ENCODE results near the gene MBTPS1. TPM values are rescaled to one million over a fixed set of nuclear protein-coding genes. Genes with fewer than 3 reads are reported as not detected.

Gene MBTPS1
- total and polyA plus RNA-seq, 3 donors from 2014 or later: 59.0 to 122 (median 104) TPM

DNA sequence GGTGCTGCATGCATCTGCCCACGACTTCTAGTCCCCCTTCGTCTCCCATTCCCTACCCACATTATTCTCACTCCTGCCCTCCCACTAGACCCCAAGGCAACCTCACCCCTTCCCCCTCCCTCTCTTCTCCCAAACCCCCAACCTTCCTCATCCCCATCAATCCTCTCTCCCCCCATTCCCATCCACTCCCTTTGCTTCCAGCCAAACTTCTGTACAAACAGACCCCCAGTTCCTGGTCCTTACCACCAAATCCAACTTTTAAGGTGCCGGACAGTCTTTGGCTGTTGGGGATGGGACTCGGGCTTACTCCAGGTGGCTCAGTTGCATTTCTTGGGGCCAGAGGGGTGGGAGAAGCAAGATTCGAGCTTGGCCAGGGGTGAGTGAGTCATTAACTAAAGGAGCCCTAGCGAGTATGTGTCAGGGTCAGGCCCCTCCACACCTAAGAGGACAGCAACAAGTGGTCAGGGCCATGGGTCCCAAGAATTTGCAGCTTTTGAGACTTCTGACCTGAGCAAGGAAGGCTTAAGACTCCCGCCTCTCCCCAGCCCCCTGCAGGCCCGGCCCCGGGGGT is 74.3 kb downstream of the MBTPS1 start, which contains the start of gene SLC38A8:
Gene SLC38A8 (minus strand): TSS at position 488 of the 571 bp plus-strand sequence. CDS start 638 bp downstream, outside the sequence.
- 80 to 84% methylated on average over 6 to 9 of the region's 9 CpGs for WGBS, 2 donors
- Histone ChIP-seq H3K36me3 (ENCODE audit: low read depth, missing control alignments) (no peaks in the 10 kb centered on the region), H3K27ac (no peak within 1 kb of the TSS), H3K4me1 (no peaks in the 10 kb centered on the region), H3K4me3 (no peak within 1 kb of the TSS), H3K27me3 (no peaks in the 10 kb centered on the region), H3K9me3 (no peaks in the 10 kb centered on the region)
- intact Hi-C loops (cut with DNase I; ENCODE audit: low total_unique reads): no loop called here
- no peak for DNase-seq
- TF ChIP-seq, protein P1, sequence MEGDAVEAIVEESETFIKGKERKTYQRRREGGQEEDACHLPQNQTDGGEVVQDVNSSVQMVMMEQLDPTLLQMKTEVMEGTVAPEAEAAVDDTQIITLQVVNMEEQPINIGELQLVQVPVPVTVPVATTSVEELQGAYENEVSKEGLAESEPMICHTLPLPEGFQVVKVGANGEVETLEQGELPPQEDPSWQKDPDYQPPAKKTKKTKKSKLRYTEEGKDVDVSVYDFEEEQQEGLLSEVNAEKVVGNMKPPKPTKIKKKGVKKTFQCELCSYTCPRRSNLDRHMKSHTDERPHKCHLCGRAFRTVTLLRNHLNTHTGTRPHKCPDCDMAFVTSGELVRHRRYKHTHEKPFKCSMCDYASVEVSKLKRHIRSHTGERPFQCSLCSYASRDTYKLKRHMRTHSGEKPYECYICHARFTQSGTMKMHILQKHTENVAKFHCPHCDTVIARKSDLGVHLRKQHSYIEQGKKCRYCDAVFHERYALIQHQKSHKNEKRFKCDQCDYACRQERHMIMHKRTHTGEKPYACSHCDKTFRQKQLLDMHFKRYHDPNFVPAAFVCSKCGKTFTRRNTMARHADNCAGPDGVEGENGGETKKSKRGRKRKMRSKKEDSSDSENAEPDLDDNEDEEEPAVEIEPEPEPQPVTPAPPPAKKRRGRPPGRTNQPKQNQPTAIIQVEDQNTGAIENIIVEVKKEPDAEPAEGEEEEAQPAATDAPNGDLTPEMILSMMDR (IDR thresholded peaks at IDR 0.05): no peak
- TF ChIP-seq POLR2A (IDR thresholded peaks at IDR 0.05): no peak

DNA sequence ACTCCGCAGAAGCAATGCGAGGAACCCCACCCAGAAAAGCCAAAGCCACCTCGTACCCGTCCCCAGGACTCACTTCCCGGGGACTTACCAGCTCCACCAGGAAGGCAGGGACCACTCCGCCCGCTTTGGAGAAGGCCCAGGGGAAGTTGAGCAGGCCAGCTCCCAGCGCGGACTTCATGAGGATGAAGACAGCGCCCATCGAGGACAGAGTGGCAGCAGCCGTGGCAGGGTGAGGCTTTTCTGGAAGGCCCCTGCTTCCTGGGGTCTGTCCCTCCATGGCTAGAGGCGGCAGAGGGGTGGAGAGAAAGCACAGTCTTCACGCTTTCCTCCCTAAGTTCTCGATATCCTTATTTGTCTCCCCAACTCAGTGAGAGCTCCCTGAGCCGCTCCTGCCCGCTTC is 74.9 kb downstream of the MBTPS1 start:
- H3K9me3 ChIP-seq: no peaks in the 10 kb centered on the region
- no peaks in the 10 kb centered on the region for H3K27me3 ChIP-seq
- no peak overlapping the region for H3K4me3 ChIP-seq
- H3K4me1 ChIP-seq: no peaks in the 10 kb centered on the region
- H3K36me3 ChIP-seq (ENCODE audit: low read depth, missing control alignments): no peaks in the 10 kb centered on the region
- no peak overlapping the region for H3K27ac ChIP-seq
- 86 to 94% methylated on average over 11 to 17 of the region's 17 CpGs for WGBS, 2 donors
- intact Hi-C loops (cut with DNase I; ENCODE audit: low total_unique reads): no loop called here
- DNase-seq: no peak
- TF ChIP-seq POLR2A (IDR thresholded peaks at IDR 0.05): no peak
- TF ChIP-seq, protein P1 (IDR thresholded peaks at IDR 0.05): no peak

DNA sequence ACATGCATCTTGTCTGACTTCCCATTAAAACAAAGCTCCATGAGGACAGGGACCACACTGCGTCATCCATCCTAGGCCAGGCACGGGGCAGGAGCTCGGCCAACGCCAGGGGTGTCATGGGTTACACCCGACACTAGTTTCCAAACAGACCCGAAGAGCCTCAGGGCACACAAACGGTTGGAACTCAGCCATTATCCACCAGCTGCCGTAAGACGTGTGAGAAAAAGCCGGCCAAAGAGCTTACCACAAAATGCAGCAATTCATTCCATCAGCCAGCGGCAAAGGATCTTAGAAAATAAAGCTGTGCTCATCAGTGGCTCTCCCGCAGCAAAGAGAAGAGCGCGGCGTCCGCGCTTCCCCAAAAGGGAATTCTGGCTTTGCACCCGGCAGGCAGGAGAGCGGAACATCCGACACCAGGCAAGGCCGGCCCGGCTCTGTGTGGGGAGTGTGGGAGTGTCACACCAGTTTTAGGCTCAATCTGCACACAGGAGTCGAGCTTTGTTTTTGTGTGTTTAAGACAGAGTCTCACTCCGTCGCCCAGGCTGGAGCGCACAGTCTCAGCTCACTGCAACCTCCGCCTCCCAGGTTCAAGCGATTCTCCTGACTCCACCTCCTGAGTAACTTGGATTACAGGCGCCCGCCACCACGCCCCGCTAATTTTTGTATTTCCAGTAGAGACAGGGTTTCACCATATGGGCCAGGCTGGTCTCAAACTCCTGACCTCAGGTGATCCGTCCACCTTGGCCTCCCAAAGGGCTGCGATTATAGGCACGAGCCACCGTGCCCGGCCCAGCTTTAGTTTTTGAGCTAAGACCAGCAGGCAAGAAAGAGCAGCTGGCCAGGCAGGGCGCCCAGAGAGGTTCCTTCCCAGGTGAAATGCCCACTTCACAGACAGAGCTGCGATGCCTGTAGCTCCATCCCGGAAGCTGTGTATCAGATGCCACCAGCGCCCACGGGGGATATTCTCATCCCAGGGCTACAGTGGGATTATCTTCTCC is 75.6 kb downstream of the MBTPS1 start:
- no peaks in the 10 kb centered on the region for H3K36me3 ChIP-seq (ENCODE audit: low read depth, missing control alignments)
- no peaks in the 10 kb centered on the region for H3K9me3 ChIP-seq
- no peak for TF ChIP-seq POLR2A (IDR thresholded peaks at IDR 0.05)
- TF ChIP-seq, protein P1 (IDR thresholded peaks at IDR 0.05): no peak
- intact Hi-C loops (cut with DNase I; ENCODE audit: low total_unique reads): no loop called here
- no peak for DNase-seq
- no peaks in the 10 kb centered on the region for H3K4me1 ChIP-seq
- H3K27ac ChIP-seq: no peak overlapping the region
- WGBS, 2 donors: 86% methylated on average over 38 to 42 of the region's 42 CpGs
- H3K27me3 ChIP-seq: no peaks in the 10 kb centered on the region
- H3K4me3 ChIP-seq: no peak overlapping the region

DNA sequence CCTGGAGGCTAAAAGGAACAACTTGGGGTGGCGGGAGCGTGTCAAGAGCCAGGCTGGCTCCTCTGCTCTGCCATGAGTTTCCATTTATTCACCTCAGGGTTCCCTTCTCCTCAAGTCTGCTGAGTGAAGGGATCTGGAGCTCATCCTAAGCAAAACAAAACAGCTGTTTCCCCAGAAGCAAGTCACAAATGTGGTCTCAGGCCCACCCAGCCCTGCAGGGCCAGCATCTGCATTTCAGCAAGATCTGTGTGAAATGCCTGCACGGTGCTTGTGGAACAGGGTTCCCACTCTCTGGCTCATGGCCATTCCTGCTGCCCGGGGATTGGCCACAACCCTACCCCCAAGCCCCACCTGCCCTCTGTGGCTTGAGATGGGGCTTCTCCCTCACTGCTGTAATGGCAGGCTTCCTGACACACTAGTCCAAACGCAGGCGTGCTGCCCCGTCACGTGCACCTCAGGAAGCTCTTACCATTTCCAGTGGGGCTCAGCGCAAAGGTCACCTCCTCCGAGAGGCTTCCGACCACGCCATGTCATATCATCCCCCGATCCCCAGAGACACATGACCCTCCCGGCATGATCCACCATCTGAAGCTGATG is 76.4 kb downstream of the MBTPS1 start:
- DNase-seq: no peak
- TF ChIP-seq POLR2A (IDR thresholded peaks at IDR 0.05): no peak
- TF ChIP-seq, protein P1 (IDR thresholded peaks at IDR 0.05): no peak
- 84 to 88% methylated on average over 11 to 14 of the region's 14 CpGs for WGBS, 2 donors
- no peaks in the 10 kb centered on the region for H3K4me1 ChIP-seq
- intact Hi-C loops (cut with DNase I; ENCODE audit: low total_unique reads): no loop called here
- H3K36me3 ChIP-seq (ENCODE audit: low read depth, missing control alignments): no peaks in the 10 kb centered on the region
- H3K4me3 ChIP-seq: no peak overlapping the region
- H3K27me3 ChIP-seq: no peaks in the 10 kb centered on the region
- no peaks in the 10 kb centered on the region for H3K9me3 ChIP-seq
- H3K27ac ChIP-seq: no peak overlapping the region
